ENCODE data around the gene ARFGAP3.

ARFGAP3 gene

GRCh38 chr22:42883970-42884369 is 26.9 kb upstream of the ARFGAP3 start:
- DNase-seq: no peak

GRCh38 chr22:42883121-42883520 is 26.0 kb upstream of the ARFGAP3 start:
- no peak for DNase-seq

- DNase-seq: no peak
Measured at GRCh38 chr22:42881982-42882656, 25.0 kb upstream of the ARFGAP3 start.

- DNase-seq: no peak
Measured at GRCh38 chr22:42881298-42881697, 24.2 kb upstream of the ARFGAP3 start.

GRCh38 chr22:42880815-42881214 is 23.7 kb upstream of the ARFGAP3 start:
- DNase-seq: no peak

- no peak for DNase-seq
Measured at GRCh38 chr22:42879371-42880021, 22.4 kb upstream of the ARFGAP3 start.

- no peak for DNase-seq
Measured at GRCh38 chr22:42878561-42879305, 21.7 kb upstream of the ARFGAP3 start.

GRCh38 chr22:42877597-42878340 is 20.7 kb upstream of the ARFGAP3 start:
- no peak for DNase-seq

GRCh38 chr22:42877158-42877557 is 20.1 kb upstream of the ARFGAP3 start:
- DNase-seq: no peak

- DNase-seq: no peak
Measured at GRCh38 chr22:42876041-42876440, 19.0 kb upstream of the ARFGAP3 start.

GRCh38 chr22:42874010-42874409 is 16.9 kb upstream of the ARFGAP3 start:
- no peak for DNase-seq

- no peak for DNase-seq
Measured at GRCh38 chr22:42873356-42873755, 16.3 kb upstream of the ARFGAP3 start.

GRCh38 chr22:42872821-42873220 is 15.7 kb upstream of the ARFGAP3 start:
- DNase-seq: no peak

- no peak for DNase-seq
Measured at GRCh38 chr22:42871146-42872050, 14.3 kb upstream of the ARFGAP3 start.

- DNase-seq: no peak
Measured at GRCh38 chr22:42869888-42870480, 12.9 kb upstream of the ARFGAP3 start.

- no peak for DNase-seq
Measured at GRCh38 chr22:42869463-42869862, 12.4 kb upstream of the ARFGAP3 start.

- DNase-seq: no peak
Measured at GRCh38 chr22:42868751-42869251, 11.7 kb upstream of the ARFGAP3 start.

GRCh38 chr22:42866100-42866499 is 9.0 kb upstream of the ARFGAP3 start:
- DNase-seq: no peak

GRCh38 chr22:42865536-42865935 is 8.5 kb upstream of the ARFGAP3 start:
- DNase-seq: no peak

- no peak for DNase-seq
Measured at GRCh38 chr22:42863349-42863961, 6.4 kb upstream of the ARFGAP3 start.
